H9 (cell line): ENCODE results near the gene CACNA1I. TPM values are rescaled to one million over a fixed set of nuclear protein-coding genes. Genes with fewer than 3 reads are reported as not detected.
A peak's percentile ranks its signal among the peaks of the same experiment; 100 is the strongest.

Experiments used
- DNase-seq: peaks from one replicate; pipeline ENCODE4 v3.0.0-alpha.2; 2017
- H2AFZ ChIP-seq: one replicate; pipeline ENCODE4 v1.6.1; 2013; ENCODE audit warnings: mild to moderate bottlenecking, low read length, control low read depth, moderate library complexity
- H2AK5ac ChIP-seq: 2 replicates; pipeline ENCODE4 v1.6.1; 2013; ENCODE audit warnings: low read length, control low read depth, mixed read lengths; ENCODE audit not compliant: insufficient read length
- H2BK120ac ChIP-seq: one replicate; pipeline ENCODE4 v1.6.1; 2013; ENCODE audit warnings: low read depth, mild to moderate bottlenecking, low read length, control low read depth, inconsistent platforms; ENCODE audit not compliant: poor library complexity, severe bottlenecking
- H2BK12ac ChIP-seq: 2 replicates; pipeline ENCODE4 v1.6.1; 2013; ENCODE audit warnings: low read length, control low read depth, mixed read lengths, low read depth; ENCODE audit not compliant: insufficient read length
- H2BK15ac ChIP-seq: 2 replicates; pipeline ENCODE4 v1.6.1; 2013; ENCODE audit warnings: low read depth, low read length, control low read depth
- H2BK20ac ChIP-seq: one replicate; pipeline ENCODE4 v1.6.1; 2013; ENCODE audit warnings: low read depth, mild to moderate bottlenecking, low read length, control low read depth, inconsistent platforms; ENCODE audit not compliant: poor library complexity, severe bottlenecking
- H2BK5ac ChIP-seq: 2 replicates; pipeline ENCODE4 v1.6.1; 2013; ENCODE audit warnings: low read length, control low read depth, mixed read lengths; ENCODE audit not compliant: insufficient read length
- H3K14ac ChIP-seq: 2 replicates; pipeline ENCODE4 v1.6.1; 2013; ENCODE audit warnings: low read length, control low read depth; ENCODE audit not compliant: insufficient read depth
- H3K18ac ChIP-seq: 2 replicates; pipeline ENCODE4 v1.6.1; 2013; ENCODE audit warnings: low read depth, mild to moderate bottlenecking, mixed read lengths, low read length, control low read depth; ENCODE audit not compliant: insufficient read length
- H3K23ac ChIP-seq: 2 replicates; pipeline ENCODE4 v1.6.1; 2013; ENCODE audit warnings: low read length, control low read depth, mixed read lengths, low read depth; ENCODE audit not compliant: insufficient read length
- H3K23me2 ChIP-seq: 2 replicates; pipeline ENCODE4 v1.6.1; 2013; ENCODE audit warnings: low read depth, mild to moderate bottlenecking, mixed read lengths, low read length, control low read depth; ENCODE audit not compliant: insufficient read length, poor library complexity, severe bottlenecking
- H3K27ac ChIP-seq: 2 replicates; pipeline ENCODE4 v1.5.1; 2013; ENCODE audit warnings: low read length, control low read depth, mixed read lengths, low read depth; ENCODE audit not compliant: insufficient read length
- H3K27me3 ChIP-seq: 2 replicates; pipeline ENCODE4 v1.6.1; 2013; ENCODE audit warnings: low read length, control low read depth, inconsistent platforms; ENCODE audit not compliant: insufficient read depth
- H3K4ac ChIP-seq: 2 replicates; pipeline ENCODE4 v1.6.1; 2013; ENCODE audit warnings: low read depth, mild to moderate bottlenecking, control low read depth, inconsistent platforms, low read length, moderate library complexity
- H3K4me1 ChIP-seq: 2 replicates; pipeline ENCODE4 v1.6.1; 2013; ENCODE audit warnings: low read length, control low read depth, inconsistent platforms; ENCODE audit not compliant: insufficient read depth
- H3K4me2 ChIP-seq: 2 replicates; pipeline ENCODE4 v1.6.1; 2013; ENCODE audit warnings: low read length, control low read depth, mixed read lengths; ENCODE audit not compliant: insufficient read length, insufficient read depth
- H3K56ac ChIP-seq: 2 replicates; pipeline ENCODE4 v1.6.1; 2013; ENCODE audit warnings: low read depth, mild to moderate bottlenecking, mixed read lengths, low read length, control low read depth; ENCODE audit not compliant: insufficient read length
- H3K79me1 ChIP-seq: 2 replicates; pipeline ENCODE4 v1.6.1; 2013; ENCODE audit warnings: low read depth, mild to moderate bottlenecking, moderate library complexity, low read length, control low read depth, inconsistent platforms; ENCODE audit not compliant: insufficient read depth, poor library complexity, severe bottlenecking
- H3K79me2 ChIP-seq: 2 replicates; pipeline ENCODE4 v1.6.1; 2013; ENCODE audit warnings: low read length, control low read depth, inconsistent platforms; ENCODE audit not compliant: insufficient read depth
- H3K9ac ChIP-seq: 2 replicates; pipeline ENCODE4 v1.6.1; 2013; ENCODE audit warnings: low read length, control low read depth, mixed read lengths; ENCODE audit not compliant: insufficient read length; ENCODE audit errors: extremely low read depth
- H3K9me3 ChIP-seq: one replicate; pipeline ENCODE4 v1.6.1; 2013; ENCODE audit warnings: low read depth, low read length, inconsistent platforms; ENCODE audit not compliant: control insufficient read depth
- H3T11ph ChIP-seq: one replicate; pipeline ENCODE4 v1.6.1; 2013; ENCODE audit warnings: mild to moderate bottlenecking, low read length, control low read depth, inconsistent platforms
- H4K20me1 ChIP-seq: one replicate; pipeline ENCODE4 v1.6.1; 2013; ENCODE audit not compliant: control insufficient read depth, insufficient read length, insufficient read depth
- H4K5ac ChIP-seq: 2 replicates; pipeline ENCODE4 v1.6.1; 2013; ENCODE audit warnings: low read depth, mild to moderate bottlenecking, mixed read lengths, low read length, control low read depth; ENCODE audit not compliant: insufficient read length
- H4K8ac ChIP-seq: replicated peaks from 2 replicates; pipeline ENCODE4 v1.6.1; 2013; ENCODE audit warnings: low read length, control low read depth, mixed read lengths, low read depth; ENCODE audit not compliant: insufficient read length
- H4K91ac ChIP-seq: 2 replicates; pipeline ENCODE4 v1.6.1; 2013; ENCODE audit warnings: low read depth, mild to moderate bottlenecking, moderate library complexity, mixed read lengths, low read length, control low read depth; ENCODE audit not compliant: insufficient read length
- H3K27ac Mint-ChIP-seq, 3 experiments: 2 replicates in 2 of 3; 3 replicates in 1 of 3; pipeline ENCODE4 v1.8.0; 2020 to 2021; ENCODE audit warnings: mixed read lengths in 3 of 3, mild to moderate bottlenecking in 1 of 3, moderate library complexity in 1 of 3
- H3K27me3 Mint-ChIP-seq: 2 replicates; pipeline ENCODE4 v1.8.0; 2021; ENCODE audit warnings: low read depth, mild to moderate bottlenecking, moderate library complexity, mixed read lengths
- H3K36me3 Mint-ChIP-seq, 3 experiments: 2 replicates in 2 of 3; 3 replicates in 1 of 3; pipeline ENCODE4 v1.8.0; 2020 to 2021; ENCODE audit warnings: low read depth in 3 of 3, mixed read lengths in 3 of 3; ENCODE audit not compliant: insufficient read depth in 1 of 3
- H3K4me1 Mint-ChIP-seq, 2 experiments: 2 replicates each; pipeline ENCODE4 v1.8.0; 2020; ENCODE audit warnings: mixed read lengths in 2 of 2
- H3K4me3 Mint-ChIP-seq, 2 experiments: 2 replicates in 1 of 2; 3 replicates in 1 of 2; pipeline ENCODE4 v1.8.0; 2020 to 2021; ENCODE audit warnings: mild to moderate bottlenecking in 2 of 2, mixed read lengths in 2 of 2, moderate library complexity in 1 of 2
- H3K9me3 Mint-ChIP-seq, 2 experiments: 2 replicates in 1 of 2; 3 replicates in 1 of 2; pipeline ENCODE4 v1.8.0; 2020; ENCODE audit warnings: mild to moderate bottlenecking in 2 of 2, mixed read lengths in 2 of 2, moderate library complexity in 1 of 2
- CTCF ChIP-seq: fragments of 200-600 bp; sonication (generic); conservative IDR thresholded peaks from 3 replicates; pipeline ENCODE4 v1.8.0; 2021; ENCODE audit warnings: antibody characterized with exemption, mild to moderate bottlenecking
- WGBS: extraction: QIAGEN DNeasy Blood & Tissue Kit; methylation state at CpG from one replicate; pipeline ENCODE4 v1.1.7; 2013; ENCODE audit warnings: missing lambda C conversion rate, low lambda C conversion rate, mixed read lengths; ENCODE audit not compliant: insufficient read length; ENCODE audit errors: extremely low coverage; 5-methylcytosine and 5-hydroxymethylcytosine counted together
- total RNA-seq: library from RNA; stranded (reverse); gene quantifications from 2 replicates; pipeline ENCODE4 v1.2.1, GENCODE V29; 2021

The CACNA1I gene
- total RNA-seq, 1 experiment from 2014 or later: 0.50 TPM

DNA sequence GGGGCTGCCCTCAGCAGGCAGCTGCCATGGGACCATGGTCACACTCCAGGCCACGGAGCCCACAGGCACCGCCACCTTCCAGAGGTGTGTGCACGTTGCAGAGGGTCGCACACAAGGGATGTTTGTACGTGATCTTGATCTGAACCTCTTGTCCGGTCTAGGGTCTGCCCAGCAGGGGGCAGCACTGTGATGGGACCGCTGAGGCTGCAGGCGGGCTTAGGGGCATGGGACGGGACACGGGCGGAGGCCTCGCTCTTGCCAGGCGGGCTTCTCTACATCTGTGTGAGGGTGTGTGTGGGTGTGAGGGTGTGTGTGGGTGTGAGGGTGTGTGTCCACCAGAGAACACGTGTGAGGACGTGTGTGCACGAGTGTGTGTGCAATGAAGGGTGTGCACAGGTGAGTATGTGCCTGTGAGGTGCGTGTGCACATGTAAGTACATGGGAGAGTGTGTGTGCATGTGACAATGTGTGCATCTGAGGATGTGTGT, 52.4 kb downstream of the CACNA1I start:
- Histone ChIP-seq H3K9me3 (no peaks in the 10 kb centered on the region), H4K91ac (no peak overlapping the region), H3K9ac (no peak overlapping the region), H2BK12ac (no peak overlapping the region), H3K27ac (no peak overlapping the region), H2BK15ac (no peak overlapping the region), H3K79me2 (no peaks in the 10 kb centered on the region), H3K4me1 (0 out of 2 replicates have a peak, but pooled peaks cover 5% of the 10 kb centered on the region), H4K5ac (no peak overlapping the region), H3K14ac (no peak overlapping the region), H3K4ac (no peak overlapping the region), H4K8ac (no peak overlapping the region), H3K18ac (no peak overlapping the region), H2BK5ac (no peak overlapping the region), H3K56ac (no peak overlapping the region), H3K79me1 (no peaks in the 10 kb centered on the region), H2AK5ac (no peak overlapping the region), H2AFZ (no peak overlapping the region), H2BK20ac (no peak overlapping the region), H3K23me2 (no peaks in the 10 kb centered on the region), H3K23ac (no peak overlapping the region), H2BK120ac (no peak overlapping the region), H4K20me1 (no peaks in the 10 kb centered on the region), H3T11ph (no peak overlapping the region), H3K4me2 (no peak overlapping the region), H3K27me3 (no peaks in the 10 kb centered on the region; the same call in 1 of the 2 replicates)
- Mint-ChIP-seq H3K4me1 (peaks cover 18 to 23% of the 10 kb centered on the region in 2 experiments), H3K27me3 (peaks cover 18% of the 10 kb centered on the region), H3K9me3 (no peaks in the 10 kb centered on the region; a peak in 2 of 5 replicates), H3K4me3 (no peak overlapping the region), H3K27ac (no peak overlapping the region), H3K36me3 (no peaks in the 10 kb centered on the region)
- peak; percentile 82 for TF ChIP-seq CTCF
- WGBS: no CpG with 5 or more reads among the region's 17 CpGs
- DNase-seq: peak; percentile 86
